ENCODE data around the gene PAAF1.

DNA sequence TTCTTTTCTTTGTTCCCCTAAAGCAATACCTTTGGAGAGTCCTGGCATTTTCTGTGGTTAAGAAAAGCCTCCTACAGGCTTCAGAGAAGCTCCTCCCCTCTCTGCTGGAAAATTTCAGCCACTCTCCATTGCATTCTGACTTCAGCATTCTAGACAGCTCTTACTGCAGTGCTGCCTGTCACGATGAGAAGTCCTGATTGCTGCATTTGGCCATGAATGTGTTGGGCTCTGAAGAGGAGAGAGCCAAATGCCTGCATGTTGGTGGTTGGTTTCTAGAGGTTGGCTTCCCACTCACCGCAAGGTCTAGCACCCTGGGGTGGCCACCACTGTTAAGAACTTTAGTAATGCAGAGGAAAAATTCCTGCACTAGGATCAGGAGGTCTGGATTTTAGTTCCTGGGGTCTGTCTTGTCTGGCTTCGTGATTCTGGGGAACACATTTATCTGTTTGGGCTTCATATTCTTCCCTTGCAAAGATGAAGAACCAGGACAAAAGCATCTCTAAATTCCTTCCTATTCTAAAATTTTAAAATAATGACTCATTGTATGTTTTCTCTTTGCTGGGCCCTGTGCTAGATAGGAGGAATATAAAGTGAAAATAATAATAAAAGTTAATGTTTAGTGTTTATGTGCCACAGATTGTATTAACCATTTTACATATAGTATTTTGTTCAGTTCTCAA is 38.2 kb upstream of the PAAF1 start:
- no peak for TF ChIP-seq POLR2A (IDR thresholded peaks at IDR 0.05; ENCODE audit: low read length)
- TF ChIP-seq GATA1 (IDR thresholded peaks at IDR 0.05; ENCODE audit: low read depth, low read length): no peak
